Kidney capillary endothelial cell (primary cell): ENCODE data around the gene GLI1.
A peak's percentile ranks its signal among the peaks of the same experiment; 100 is the strongest.

Source experiments
- DNase-seq: peaks from one replicate; pipeline ENCODE4 v3.0.0-alpha.2; 2018; ENCODE audit warnings: low spot score

GLI1 gene

DNA sequence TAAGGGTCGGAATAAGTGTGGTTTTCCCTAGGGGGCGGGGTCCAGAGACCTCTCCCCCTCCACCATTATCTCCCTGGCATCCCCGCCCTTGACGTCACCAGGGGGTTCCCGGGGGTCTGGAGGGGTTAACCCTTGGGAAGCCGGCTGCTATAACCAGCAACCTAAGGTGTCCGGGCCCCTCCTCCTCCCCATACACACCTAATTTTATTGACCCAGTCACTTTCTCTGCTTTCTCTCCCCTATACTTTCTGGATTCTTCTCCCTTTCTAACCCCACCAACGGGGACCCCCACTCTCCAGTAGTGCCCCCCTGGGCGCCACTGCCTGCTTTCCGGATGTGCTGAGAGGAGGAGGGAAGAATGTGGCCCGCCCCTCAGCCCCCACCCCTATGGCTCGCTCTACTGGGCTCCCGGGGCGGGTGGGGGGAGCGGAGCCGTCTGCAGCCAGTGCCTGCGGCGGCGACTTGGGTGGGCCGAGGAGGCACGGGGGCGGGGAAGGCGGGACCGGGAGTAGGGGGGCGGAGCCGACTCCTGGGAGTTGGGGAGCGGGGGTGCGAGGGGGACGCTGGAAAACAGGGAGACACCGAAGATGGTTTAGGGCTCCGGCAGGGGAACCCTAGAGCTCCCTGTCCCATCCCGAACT, 1.8 kb downstream of the GLI1 start:
- no peak for DNase-seq

DNA sequence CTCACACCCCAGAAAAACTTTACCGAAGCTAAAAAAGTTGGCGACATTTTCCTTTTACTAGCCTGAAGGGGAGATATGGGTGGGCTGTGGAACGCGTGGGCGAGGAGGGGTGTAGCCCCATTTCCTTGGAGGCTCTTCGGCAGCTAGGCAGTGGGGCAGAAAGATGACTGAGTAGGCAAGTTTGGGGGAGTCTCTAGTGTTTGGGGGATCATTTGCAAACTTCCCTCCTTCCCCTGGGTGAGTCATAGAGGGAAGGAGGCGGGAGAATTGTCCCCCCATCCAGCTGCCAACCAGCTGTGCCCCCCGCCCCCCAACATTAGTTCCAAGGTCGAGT, 2.3 kb downstream of the GLI1 start:
- DNase-seq, result no peak

- peak; percentile 67 for DNase-seq
Observed at GRCh38 chr12:57462251-57462911, 2.8 kb downstream of the GLI1 start.

GRCh38 chr12:57462912-57463253, 3.3 kb downstream of the GLI1 start:
- DNase-seq, result no peak

DNA sequence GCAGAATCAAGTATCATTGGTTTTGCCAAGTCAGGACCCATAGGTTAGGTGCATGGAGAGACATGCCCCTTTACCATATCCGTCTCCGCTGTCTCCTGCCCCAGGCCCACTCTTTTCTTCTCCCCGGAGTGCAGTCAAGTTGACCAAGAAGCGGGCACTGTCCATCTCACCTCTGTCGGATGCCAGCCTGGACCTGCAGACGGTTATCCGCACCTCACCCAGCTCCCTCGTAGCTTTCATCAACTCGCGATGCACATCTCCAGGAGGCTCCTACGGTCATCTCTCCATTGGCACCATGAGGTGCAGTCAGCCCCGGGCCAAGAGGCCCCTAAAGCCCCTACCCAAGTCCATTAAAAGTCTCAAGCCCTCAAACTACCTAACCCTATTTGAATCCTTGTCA, 5.0 kb downstream of the GLI1 start:
- DNase-seq, result no peak

DNA sequence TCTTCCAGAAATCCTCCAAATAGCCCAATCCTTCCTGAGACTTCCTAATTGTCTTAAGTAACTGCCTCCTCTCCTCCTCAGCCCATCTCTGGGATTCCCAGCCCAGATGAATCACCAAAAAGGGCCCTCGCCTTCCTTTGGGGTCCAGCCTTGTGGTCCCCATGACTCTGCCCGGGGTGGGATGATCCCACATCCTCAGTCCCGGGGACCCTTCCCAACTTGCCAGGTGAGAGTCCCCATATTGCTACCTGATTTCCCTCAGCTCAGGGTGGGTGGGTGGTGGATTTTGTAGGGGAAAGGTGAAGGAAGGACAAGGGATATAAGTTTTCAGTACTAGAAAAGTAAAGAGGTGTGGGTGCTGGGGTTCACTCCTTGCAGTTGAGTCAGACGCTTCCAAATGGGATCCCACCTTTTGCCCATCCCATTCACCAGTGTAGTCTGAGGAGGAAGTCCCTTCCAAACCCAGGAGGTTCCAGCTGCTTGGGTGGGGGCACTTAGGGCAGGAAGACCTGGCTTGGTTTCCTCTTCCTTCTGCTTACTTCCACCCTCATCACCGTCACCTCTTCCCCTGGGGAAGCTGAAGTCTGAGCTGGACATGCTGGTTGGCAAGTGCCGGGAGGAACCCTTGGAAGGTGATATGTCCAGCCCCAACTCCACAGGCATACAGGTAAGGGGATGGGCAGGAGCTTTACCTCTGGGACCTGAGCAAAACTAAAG, 5.6 kb downstream of the GLI1 start:
- DNase-seq, result no peak

- no peak for DNase-seq
Observed at GRCh38 chr12:57465747-57466505, 6.3 kb downstream of the GLI1 start.

DNA sequence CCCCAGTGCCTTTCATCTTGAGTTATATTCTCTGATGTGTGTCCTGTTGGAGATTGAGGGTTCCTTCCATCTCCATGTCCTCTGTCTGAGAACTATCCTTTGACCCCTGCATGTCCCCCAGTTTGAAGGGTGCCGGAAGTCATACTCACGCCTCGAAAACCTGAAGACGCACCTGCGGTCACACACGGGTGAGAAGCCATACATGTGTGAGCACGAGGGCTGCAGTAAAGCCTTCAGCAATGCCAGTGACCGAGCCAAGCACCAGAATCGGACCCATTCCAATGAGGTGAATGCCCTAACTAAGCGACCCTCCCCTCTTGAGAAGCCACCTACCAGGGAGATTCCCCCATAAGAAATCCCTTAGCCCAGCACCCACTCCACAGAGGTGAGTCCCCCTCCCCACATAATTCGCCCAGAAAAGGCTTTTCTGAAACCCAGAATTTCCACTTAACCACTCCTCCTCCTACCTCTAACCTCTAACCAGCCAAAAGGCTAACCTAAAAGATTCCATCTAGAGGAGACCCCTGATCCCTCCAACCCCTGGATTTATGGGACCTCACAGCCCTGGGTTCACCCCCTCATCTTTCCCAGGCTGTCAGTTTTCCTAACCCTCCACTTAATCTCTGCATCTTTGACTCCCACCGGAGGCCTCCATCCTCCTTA, 7.8 kb downstream of the GLI1 start:
- no peak for DNase-seq

GRCh38 chr12:57467915-57468314, 8.3 kb downstream of the GLI1 start:
- DNase-seq, result no peak

DNA sequence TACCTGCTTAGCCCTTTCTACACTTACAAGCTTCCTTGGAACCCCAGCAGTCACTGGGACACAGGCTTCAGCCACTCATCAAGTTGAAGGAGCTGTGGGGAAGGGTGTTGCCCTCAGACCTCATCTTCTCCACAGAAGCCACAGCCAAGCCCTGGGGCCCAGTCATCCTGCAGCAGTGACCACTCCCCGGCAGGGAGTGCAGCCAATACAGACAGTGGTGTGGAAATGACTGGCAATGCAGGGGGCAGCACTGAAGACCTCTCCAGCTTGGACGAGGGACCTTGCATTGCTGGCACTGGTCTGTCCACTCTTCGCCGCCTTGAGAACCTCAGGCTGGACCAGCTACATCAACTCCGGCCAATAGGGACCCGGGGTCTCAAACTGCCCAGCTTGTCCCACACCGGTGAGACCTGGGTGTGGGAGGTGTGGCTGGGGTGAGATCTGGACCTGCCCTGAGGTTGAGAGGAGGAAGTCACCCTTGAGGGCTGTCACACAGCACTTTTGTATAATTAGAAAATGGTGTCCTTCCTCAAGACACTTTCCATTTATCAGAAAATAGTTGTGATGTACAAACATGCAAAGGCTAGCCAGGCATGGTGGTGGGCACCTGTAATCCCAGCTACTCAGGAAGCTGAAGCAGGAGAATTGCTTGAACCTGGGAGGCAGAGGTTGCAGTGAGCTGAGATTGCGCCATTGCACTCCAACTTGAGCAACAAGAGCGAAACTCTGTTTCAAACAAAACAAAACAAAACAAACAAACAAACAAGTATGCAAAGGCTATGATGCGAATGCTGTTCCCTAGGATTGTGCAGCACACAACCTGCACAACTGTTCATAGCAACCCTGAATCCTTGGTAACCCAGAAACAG, 9.9 kb downstream of the GLI1 start:
- DNase-seq, result no peak

- no peak for DNase-seq
Observed at GRCh38 chr12:57470286-57470969, 10.8 kb downstream of the GLI1 start.

- no peak for DNase-seq
Observed at GRCh38 chr12:57470970-57471656, 11.5 kb downstream of the GLI1 start.

DNA sequence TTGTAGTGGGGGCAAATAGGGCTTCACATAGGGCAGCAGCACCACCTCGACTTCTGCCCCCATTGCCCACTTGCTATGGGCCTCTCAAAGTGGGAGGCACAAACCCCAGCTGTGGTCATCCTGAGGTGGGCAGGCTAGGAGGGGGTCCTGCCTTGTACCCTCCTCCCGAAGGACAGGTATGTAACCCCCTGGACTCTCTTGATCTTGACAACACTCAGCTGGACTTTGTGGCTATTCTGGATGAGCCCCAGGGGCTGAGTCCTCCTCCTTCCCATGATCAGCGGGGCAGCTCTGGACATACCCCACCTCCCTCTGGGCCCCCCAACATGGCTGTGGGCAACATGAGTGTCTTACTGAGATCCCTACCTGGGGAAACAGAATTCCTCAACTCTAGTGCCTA, 12.1 kb downstream of the GLI1 start:
- DNase-seq, result no peak

DNA sequence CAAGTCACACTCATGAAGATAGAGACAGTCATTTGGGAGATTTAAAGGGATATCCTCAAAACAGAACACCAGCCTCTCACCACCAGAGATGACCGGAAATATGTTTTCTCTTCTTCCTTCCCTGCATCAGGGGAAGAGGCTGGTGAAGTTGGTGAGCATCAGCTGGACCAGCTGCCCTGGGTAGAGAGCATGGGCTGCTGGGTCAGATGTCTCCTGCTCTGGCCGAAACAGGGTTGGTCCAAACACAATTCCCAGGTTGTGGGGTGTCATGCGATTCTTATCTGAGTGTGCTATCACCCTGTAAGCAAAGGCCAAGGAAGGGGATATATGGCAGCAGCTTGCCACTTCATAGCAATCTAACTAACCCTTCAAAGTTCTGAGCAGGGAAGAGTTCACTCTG, 12.8 kb downstream of the GLI1 start:
- no peak for DNase-seq

DNA sequence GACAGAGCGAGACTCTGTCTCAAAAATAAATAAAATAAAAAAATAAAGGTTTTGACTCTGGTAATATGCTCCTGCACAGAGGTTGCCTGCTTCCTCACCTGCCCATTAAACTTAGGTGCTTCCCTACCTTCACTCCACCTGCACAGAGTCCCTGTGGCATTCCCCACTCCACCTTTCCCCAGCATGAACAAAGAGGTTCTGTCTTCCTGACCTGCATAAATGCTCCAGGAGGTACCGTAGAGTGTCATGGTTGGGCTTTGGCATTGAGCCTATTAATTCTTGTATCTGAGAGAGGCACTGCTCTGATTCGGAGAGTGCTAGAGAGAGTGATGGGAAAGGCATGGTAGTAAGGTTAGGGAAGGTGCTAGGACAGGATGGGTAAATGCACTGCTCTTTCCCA, 13.8 kb downstream of the GLI1 start:
- DNase-seq, result no peak

DNA sequence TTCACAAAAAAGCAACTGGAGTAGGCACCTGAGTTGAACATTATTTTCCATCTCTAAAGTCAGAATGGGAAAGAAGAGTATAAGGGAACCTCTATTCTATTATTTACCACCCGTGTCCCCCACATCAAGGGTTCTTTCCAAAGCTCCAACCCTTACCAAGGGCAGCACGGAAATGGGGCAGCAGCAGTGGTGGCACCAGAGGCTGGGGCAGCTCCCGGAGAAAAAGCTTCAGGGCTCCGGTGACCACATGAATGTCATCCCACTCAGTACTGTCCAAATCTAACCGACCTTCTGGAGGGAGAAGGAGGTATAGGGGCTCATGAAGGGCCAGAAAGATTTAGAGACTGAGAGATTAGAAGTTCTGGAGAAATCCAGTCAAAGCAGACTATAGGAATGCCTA, 14.3 kb downstream of the GLI1 start:
- no peak for DNase-seq

GRCh38 chr12:57474430-57474829, 14.8 kb downstream of the GLI1 start:
- DNase-seq, result no peak

DNA sequence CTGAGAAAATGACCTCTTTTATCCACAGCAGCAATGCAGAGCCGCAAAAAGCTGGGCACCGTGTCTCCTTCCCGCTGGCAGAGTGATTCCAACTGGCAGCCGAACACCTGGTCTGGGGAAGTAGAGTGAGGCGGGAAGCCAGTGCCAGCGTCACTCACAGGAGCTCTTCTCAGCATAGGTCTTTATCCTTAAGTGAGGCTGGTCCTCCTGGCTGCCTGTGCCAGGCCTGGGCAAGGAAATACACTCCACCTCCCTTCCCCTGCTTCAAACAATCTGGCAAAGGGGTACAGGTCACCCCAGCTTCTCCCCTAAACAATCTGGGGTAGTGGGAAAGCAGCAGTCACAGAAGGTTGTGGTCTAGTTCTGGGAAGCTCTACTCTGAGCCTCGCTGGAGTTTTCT, 15.3 kb downstream of the GLI1 start:
- no peak for DNase-seq

- DNase-seq, result no peak
Observed at GRCh38 chr12:57475271-57476161, 15.9 kb downstream of the GLI1 start.
